DMS79 treated with DMSO at 0.1 percent for 48 hours (cell line): ENCODE results near the gene PRKAG3.

Source experiments
- DNase-seq: peaks from one replicate; lab custom pipeline; 2025; lab: John Stamatoyannopoulos, UW

Gene PRKAG3

GRCh38 chr2:218839430-218839829 is 7.8 kb upstream of the PRKAG3 start:
- no peak for DNase-seq

DNA sequence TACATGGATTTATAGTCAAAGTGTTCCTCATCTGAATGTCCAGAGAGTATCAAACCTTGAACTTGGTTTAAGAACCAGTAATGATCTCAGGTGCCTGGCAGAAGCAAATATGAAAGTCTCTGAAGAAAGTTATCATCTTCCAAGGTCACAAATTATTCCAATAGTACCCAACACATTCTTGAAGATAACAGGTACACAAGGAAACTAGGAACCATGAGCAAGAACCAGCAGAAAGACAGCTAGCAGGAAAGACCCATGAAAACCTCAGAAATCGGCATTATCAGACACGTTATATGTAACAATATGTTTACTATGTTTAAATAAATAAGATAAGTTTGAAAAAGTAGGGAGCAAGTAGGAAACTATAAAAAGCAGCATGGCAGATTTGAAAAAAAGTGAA is 5.9 kb upstream of the PRKAG3 start:
- DNase-seq, result no peak

DNA sequence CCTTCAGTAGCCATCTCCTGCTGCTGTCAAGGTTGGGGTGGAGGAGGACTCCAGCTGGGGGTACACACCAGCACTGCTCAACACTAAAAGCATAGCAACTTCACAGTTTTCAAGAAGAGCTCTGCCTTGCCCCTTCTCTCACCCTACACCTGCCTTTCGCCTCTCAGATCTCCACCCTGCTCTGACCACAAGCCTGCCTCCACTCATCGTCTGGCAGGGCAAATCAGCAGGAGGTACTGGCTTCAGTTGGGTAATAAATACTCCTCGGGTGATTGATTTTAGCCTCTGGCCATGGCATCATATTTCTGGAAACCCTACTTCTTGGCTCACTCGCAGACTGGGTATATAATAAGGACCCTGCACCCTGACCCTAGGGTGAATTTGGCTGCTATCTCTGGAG is 3.1 kb upstream of the PRKAG3 start:
- DNase-seq, result peak; percentile 13

DNA sequence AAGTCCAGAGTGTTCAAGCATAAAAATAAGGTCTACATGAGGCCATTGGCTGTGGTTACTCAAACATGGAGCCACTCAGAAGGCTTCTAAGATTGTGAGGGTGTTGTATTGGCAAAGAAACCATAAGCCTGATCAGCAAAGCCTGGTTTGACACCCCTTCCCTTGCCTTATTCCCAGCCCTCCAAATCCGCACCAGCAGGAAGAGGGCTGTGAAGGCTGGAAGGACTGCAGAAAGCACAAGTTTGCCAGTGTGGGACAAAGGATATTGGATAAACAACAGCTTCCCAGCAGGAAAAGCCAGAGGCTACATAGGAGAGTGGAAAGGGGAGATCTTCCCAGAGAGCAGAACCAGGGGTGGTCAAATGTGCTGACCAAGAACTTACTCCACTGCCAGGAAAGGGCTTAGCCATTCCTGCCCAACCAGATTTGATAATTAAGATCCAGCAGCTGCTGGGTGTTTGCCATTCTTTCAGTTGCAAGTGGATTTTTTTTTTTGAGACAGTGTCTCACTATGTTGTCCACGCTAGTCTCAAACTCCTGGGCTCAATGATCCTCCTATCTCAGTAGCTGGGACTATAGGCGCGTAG is 1.5 kb upstream of the PRKAG3 start:
- no peak for DNase-seq

GRCh38 chr2:218832520-218832919 is 917 bp upstream of the PRKAG3 start:
- no peak for DNase-seq

DNA sequence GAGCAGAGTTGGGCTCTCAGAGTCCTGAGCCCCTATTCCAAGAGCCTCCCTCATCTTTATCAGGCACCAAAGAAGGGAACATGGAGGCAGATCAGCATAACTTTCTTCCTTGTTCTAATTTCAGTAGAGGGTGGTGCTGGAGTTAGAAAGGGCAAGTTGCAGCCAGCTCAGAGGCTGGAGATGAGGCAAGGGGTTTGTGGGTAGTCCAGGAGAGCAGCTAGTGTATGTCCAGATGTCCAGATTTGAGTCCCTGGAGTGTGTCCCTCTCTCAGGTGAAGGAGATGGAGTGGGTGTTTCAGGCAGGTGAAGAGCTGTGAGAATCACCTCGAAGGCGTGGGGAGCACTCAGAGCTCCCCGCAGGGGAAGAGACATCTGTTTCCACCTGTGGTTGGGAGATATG is 478 bp upstream of the PRKAG3 start:
- DNase-seq, result no peak

DNA sequence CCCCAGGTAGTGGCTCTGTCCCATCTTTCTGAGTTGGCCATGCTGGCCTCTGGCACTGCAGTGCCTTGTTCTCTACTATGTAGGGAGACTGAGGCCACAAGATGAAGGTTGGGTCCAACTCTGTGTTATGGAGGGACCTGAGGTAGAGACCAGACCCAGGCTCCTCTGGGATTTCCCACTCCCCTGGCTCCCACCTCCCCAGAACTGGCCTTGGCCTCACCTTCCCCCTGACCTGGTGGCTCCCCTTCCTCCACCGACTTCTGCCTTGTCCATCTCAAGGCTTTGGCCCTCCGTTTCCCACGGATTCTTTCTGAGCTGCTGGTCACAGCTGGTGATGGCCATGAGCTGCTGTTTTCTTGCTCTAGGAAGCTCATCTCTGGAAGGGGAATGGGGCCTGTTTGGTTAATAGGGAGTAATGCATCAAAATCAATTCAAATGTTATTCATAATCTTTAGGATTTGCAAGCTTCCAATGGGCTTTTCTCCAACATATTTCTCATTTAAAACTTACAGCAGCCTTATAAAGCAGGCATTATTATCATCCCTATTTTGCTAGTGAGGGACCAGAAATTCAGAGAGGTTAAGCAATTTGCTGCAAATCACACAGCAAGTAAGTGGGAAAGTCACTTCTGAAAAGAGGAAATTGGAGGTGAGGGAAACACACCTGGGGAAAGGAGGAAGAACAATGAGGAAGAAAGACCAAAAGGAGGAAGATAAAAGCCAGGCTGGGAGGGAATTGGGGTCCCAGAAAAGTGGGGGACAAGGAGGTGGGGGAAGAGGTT is 887 bp downstream of the PRKAG3 start:
- no peak for DNase-seq

GRCh38 chr2:218829868-218830451 is 1.6 kb downstream of the PRKAG3 start:
- DNase-seq, result no peak

DNA sequence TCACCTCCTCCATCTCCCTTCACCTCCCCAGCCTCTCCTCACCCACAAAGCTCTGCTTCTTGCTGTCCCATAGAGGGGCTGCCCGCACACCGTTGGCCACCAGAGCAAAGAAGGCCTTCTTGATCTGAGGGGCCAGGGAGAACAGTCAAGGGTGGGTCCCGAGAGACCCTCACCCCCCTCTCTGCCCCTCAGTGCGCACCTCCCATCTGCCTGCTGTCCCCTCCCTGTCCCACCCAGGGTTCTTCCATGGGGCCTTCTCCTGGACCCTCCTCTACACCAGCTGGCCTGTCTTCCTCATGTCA is 3.2 kb downstream of the PRKAG3 start:
- DNase-seq, result no peak

DNA sequence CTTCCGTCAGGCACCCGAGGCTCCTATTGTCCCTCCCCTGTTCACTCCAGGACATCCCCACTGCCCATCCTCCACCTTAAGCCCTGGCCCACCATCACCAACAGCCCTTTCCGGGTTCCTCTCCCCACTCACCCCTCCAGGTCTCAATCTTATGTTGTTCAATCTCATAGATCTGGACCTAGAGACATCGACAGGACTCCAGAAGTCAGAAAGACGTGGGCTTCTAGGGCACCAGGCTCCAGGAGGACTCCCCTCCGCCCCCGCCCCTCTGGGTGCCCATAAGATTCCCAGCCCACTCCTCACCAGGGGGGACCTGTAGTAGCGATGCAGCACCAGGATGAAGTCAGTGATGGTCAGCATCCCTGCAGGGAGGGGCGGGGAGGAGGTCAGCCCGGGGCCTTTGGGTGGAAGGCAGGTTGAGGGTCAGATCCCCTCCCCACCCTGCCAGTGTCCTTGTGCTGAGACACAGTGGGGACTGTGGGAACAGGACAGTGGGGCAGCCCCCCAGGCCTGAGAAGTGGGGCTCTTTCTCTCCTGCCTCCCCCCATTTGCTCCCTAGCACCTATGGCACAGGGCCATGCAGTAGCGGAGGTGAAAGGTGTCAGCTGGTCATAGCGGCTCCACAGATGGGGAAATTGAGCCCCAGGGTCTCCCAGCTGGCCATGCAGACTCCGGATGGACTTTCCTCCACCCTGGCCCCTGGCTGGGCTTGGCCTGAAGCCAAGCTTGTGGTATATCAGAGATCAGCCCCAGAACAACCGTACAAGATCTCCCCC is 3.7 kb downstream of the PRKAG3 start:
- no peak for DNase-seq

GRCh38 chr2:218826791-218827190 is 4.8 kb downstream of the PRKAG3 start:
- no peak for DNase-seq

- no peak for DNase-seq
These were observed 7.6 kb downstream of the PRKAG3 start for GRCh38 chr2:218824004-218824403.

GRCh38 chr2:218823196-218823855 is 8.3 kb downstream of the PRKAG3 start:
- no peak for DNase-seq

DNA sequence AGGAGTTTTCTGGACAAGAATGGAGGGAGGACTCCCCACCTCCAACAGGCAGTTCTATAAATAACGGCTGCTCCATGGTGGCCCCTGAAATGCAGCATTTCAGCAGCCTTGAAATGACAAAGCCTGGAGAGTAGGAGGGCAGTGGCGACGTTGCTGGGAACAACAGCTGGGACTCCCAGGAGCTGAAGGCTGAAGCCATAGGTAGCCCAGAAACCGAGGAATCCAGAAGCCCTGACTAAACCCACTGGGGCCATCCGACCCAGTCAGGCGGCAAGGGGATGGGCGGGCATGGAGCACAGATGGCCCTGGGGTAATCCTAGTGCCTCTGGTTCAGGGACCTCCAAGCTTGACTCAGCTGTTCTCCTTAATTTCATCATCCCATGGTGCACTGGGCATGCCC is 9.0 kb downstream of the PRKAG3 start:
- no peak for DNase-seq

- no peak for DNase-seq
These were observed 9.9 kb downstream of the PRKAG3 start for GRCh38 chr2:218821605-218822211.

GRCh38 chr2:218820746-218821369 is 10.7 kb downstream of the PRKAG3 start:
- no peak for DNase-seq

DNA sequence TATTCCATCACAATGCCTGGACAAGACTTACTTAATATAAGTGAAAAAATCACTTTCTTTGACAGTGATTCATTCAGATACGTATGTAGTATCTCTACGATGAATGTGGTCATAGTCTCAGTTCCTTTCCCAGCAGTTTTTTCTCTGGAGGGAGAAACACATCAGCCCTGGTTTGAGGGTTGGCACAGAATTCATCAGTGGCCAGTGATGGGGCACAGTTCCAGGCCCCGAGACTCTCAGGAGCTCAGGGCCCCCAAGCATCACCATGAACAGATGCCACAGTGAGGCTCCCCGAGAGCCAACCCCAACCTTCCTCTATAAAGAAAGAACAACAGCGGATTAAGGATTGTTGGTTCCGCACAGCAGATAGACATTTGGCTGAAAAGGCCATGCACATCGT is 12.5 kb downstream of the PRKAG3 start:
- DNase-seq, result no peak

GRCh38 chr2:218816561-218817011 is 15.0 kb downstream of the PRKAG3 start:
- no peak for DNase-seq

- DNase-seq, result no peak
These were observed 16.0 kb downstream of the PRKAG3 start for GRCh38 chr2:218815649-218816048.

DNA sequence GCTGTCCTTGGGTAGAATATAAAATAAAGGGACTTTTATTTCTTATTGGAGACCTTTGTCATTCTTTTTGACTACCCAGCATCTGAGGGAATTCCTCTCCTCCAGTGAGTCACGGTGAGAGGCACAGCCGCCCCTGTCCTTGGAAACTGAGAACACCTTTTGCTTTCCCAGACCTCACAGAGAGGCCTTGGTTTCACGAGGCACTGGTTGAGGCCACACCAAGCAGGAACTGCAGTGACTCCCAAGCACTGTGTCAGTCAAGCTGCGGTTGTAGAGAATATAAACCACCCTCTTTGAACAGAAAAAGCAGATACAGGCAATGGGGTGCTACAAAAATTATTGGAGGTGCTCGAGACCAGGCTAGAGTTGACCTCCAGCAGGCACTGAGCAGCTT is 16.4 kb downstream of the PRKAG3 start:
- no peak for DNase-seq

DNA sequence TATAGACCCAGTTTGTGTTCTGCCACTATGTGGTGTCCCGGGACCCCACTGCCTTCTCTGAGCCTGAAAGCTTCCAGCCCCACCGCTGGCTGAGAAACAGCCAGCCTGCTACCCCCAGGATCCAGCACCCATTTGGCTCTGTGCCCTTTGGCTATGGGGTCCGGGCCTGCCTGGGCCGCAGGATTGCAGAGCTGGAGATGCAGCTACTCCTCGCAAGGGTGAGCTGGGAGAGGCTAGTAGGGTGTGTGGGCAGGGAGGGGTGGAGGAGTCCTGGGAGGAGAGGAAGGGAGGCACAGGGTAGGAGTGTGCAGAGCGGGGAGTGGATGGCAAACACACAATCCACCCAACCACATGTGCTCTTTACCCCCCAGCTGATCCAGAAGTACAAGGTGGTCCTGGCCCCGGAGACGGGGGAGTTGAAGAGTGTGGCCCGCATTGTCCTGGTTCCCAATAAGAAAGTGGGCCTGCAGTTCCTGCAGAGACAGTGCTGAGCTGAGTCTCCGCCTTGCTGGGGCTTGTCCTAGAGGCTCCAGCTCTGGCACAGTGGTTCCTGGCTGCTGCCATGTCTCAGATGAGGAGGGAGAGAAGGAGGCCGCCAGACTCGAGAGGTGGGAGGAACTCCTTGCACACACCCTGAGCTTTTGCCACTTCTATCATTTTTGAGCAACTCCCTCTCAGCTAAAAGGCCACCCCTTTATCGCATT is 16.9 kb downstream of the PRKAG3 start:
- DNase-seq, result no peak
